H9 (cell line): ENCODE measurements around the gene KDF1. TPM values are rescaled to one million over a fixed set of nuclear protein-coding genes. Genes with fewer than 3 reads are reported as not detected.

Source experiments
- DNase-seq: peaks from one replicate; pipeline ENCODE4 v3.0.0-alpha.2; 2017
- H2AFZ ChIP-seq: one replicate; pipeline ENCODE4 v1.6.1; 2013; ENCODE audit warnings: mild to moderate bottlenecking, low read length, control low read depth, moderate library complexity
- H2AK5ac ChIP-seq: 2 replicates; pipeline ENCODE4 v1.6.1; 2013; ENCODE audit warnings: low read length, control low read depth, mixed read lengths; ENCODE audit not compliant: insufficient read length
- H2BK120ac ChIP-seq: one replicate; pipeline ENCODE4 v1.6.1; 2013; ENCODE audit warnings: low read depth, mild to moderate bottlenecking, low read length, control low read depth, inconsistent platforms; ENCODE audit not compliant: poor library complexity, severe bottlenecking
- H2BK12ac ChIP-seq: 2 replicates; pipeline ENCODE4 v1.6.1; 2013; ENCODE audit warnings: low read length, control low read depth, mixed read lengths, low read depth; ENCODE audit not compliant: insufficient read length
- H2BK15ac ChIP-seq: 2 replicates; pipeline ENCODE4 v1.6.1; 2013; ENCODE audit warnings: low read depth, low read length, control low read depth
- H2BK20ac ChIP-seq: one replicate; pipeline ENCODE4 v1.6.1; 2013; ENCODE audit warnings: low read depth, mild to moderate bottlenecking, low read length, control low read depth, inconsistent platforms; ENCODE audit not compliant: poor library complexity, severe bottlenecking
- H2BK5ac ChIP-seq: 2 replicates; pipeline ENCODE4 v1.6.1; 2013; ENCODE audit warnings: low read length, control low read depth, mixed read lengths; ENCODE audit not compliant: insufficient read length
- H3K14ac ChIP-seq: 2 replicates; pipeline ENCODE4 v1.6.1; 2013; ENCODE audit warnings: low read length, control low read depth; ENCODE audit not compliant: insufficient read depth
- H3K18ac ChIP-seq: 2 replicates; pipeline ENCODE4 v1.6.1; 2013; ENCODE audit warnings: low read depth, mild to moderate bottlenecking, mixed read lengths, low read length, control low read depth; ENCODE audit not compliant: insufficient read length
- H3K23ac ChIP-seq: 2 replicates; pipeline ENCODE4 v1.6.1; 2013; ENCODE audit warnings: low read length, control low read depth, mixed read lengths, low read depth; ENCODE audit not compliant: insufficient read length
- H3K23me2 ChIP-seq: 2 replicates; pipeline ENCODE4 v1.6.1; 2013; ENCODE audit warnings: low read depth, mild to moderate bottlenecking, mixed read lengths, low read length, control low read depth; ENCODE audit not compliant: insufficient read length, poor library complexity, severe bottlenecking
- H3K27ac ChIP-seq: 2 replicates; pipeline ENCODE4 v1.5.1; 2013; ENCODE audit warnings: low read length, control low read depth, mixed read lengths, low read depth; ENCODE audit not compliant: insufficient read length
- H3K27me3 ChIP-seq: 2 replicates; pipeline ENCODE4 v1.6.1; 2013; ENCODE audit warnings: low read length, control low read depth, inconsistent platforms; ENCODE audit not compliant: insufficient read depth
- H3K4ac ChIP-seq: 2 replicates; pipeline ENCODE4 v1.6.1; 2013; ENCODE audit warnings: low read depth, mild to moderate bottlenecking, control low read depth, inconsistent platforms, low read length, moderate library complexity
- H3K4me1 ChIP-seq: 2 replicates; pipeline ENCODE4 v1.6.1; 2013; ENCODE audit warnings: low read length, control low read depth, inconsistent platforms; ENCODE audit not compliant: insufficient read depth
- H3K4me2 ChIP-seq: 2 replicates; pipeline ENCODE4 v1.6.1; 2013; ENCODE audit warnings: low read length, control low read depth, mixed read lengths; ENCODE audit not compliant: insufficient read length, insufficient read depth
- H3K56ac ChIP-seq: 2 replicates; pipeline ENCODE4 v1.6.1; 2013; ENCODE audit warnings: low read depth, mild to moderate bottlenecking, mixed read lengths, low read length, control low read depth; ENCODE audit not compliant: insufficient read length
- H3K79me1 ChIP-seq: 2 replicates; pipeline ENCODE4 v1.6.1; 2013; ENCODE audit warnings: low read depth, mild to moderate bottlenecking, moderate library complexity, low read length, control low read depth, inconsistent platforms; ENCODE audit not compliant: insufficient read depth, poor library complexity, severe bottlenecking
- H3K79me2 ChIP-seq: 2 replicates; pipeline ENCODE4 v1.6.1; 2013; ENCODE audit warnings: low read length, control low read depth, inconsistent platforms; ENCODE audit not compliant: insufficient read depth
- H3K9ac ChIP-seq: 2 replicates; pipeline ENCODE4 v1.6.1; 2013; ENCODE audit warnings: low read length, control low read depth, mixed read lengths; ENCODE audit not compliant: insufficient read length; ENCODE audit errors: extremely low read depth
- H3K9me3 ChIP-seq: one replicate; pipeline ENCODE4 v1.6.1; 2013; ENCODE audit warnings: low read depth, low read length, inconsistent platforms; ENCODE audit not compliant: control insufficient read depth
- H3T11ph ChIP-seq: one replicate; pipeline ENCODE4 v1.6.1; 2013; ENCODE audit warnings: mild to moderate bottlenecking, low read length, control low read depth, inconsistent platforms
- H4K20me1 ChIP-seq: one replicate; pipeline ENCODE4 v1.6.1; 2013; ENCODE audit not compliant: control insufficient read depth, insufficient read length, insufficient read depth
- H4K5ac ChIP-seq: 2 replicates; pipeline ENCODE4 v1.6.1; 2013; ENCODE audit warnings: low read depth, mild to moderate bottlenecking, mixed read lengths, low read length, control low read depth; ENCODE audit not compliant: insufficient read length
- H4K8ac ChIP-seq: replicated peaks from 2 replicates; pipeline ENCODE4 v1.6.1; 2013; ENCODE audit warnings: low read length, control low read depth, mixed read lengths, low read depth; ENCODE audit not compliant: insufficient read length
- H4K91ac ChIP-seq: 2 replicates; pipeline ENCODE4 v1.6.1; 2013; ENCODE audit warnings: low read depth, mild to moderate bottlenecking, moderate library complexity, mixed read lengths, low read length, control low read depth; ENCODE audit not compliant: insufficient read length
- H3K27ac Mint-ChIP-seq, 3 experiments: 2 replicates in 2 of 3; 3 replicates in 1 of 3; pipeline ENCODE4 v1.8.0; 2020 to 2021; ENCODE audit warnings: mixed read lengths in 3 of 3, mild to moderate bottlenecking in 1 of 3, moderate library complexity in 1 of 3
- H3K27me3 Mint-ChIP-seq: 2 replicates; pipeline ENCODE4 v1.8.0; 2021; ENCODE audit warnings: low read depth, mild to moderate bottlenecking, moderate library complexity, mixed read lengths
- H3K36me3 Mint-ChIP-seq, 3 experiments: 2 replicates in 2 of 3; 3 replicates in 1 of 3; pipeline ENCODE4 v1.8.0; 2020 to 2021; ENCODE audit warnings: low read depth in 3 of 3, mixed read lengths in 3 of 3; ENCODE audit not compliant: insufficient read depth in 1 of 3
- H3K4me1 Mint-ChIP-seq, 2 experiments: 2 replicates each; pipeline ENCODE4 v1.8.0; 2020; ENCODE audit warnings: mixed read lengths in 2 of 2
- H3K4me3 Mint-ChIP-seq, 2 experiments: 2 replicates in 1 of 2; 3 replicates in 1 of 2; pipeline ENCODE4 v1.8.0; 2020 to 2021; ENCODE audit warnings: mild to moderate bottlenecking in 2 of 2, mixed read lengths in 2 of 2, moderate library complexity in 1 of 2
- H3K9me3 Mint-ChIP-seq, 2 experiments: 2 replicates in 1 of 2; 3 replicates in 1 of 2; pipeline ENCODE4 v1.8.0; 2020; ENCODE audit warnings: mild to moderate bottlenecking in 2 of 2, mixed read lengths in 2 of 2, moderate library complexity in 1 of 2
- CTCF ChIP-seq: fragments of 200-600 bp; sonication (generic); conservative IDR thresholded peaks from 3 replicates; pipeline ENCODE4 v1.8.0; 2021; ENCODE audit warnings: antibody characterized with exemption, mild to moderate bottlenecking
- WGBS: extraction: QIAGEN DNeasy Blood & Tissue Kit; methylation state at CpG from one replicate; pipeline ENCODE4 v1.1.7; 2013; ENCODE audit warnings: missing lambda C conversion rate, low lambda C conversion rate, mixed read lengths; ENCODE audit not compliant: insufficient read length; ENCODE audit errors: extremely low coverage; 5-methylcytosine and 5-hydroxymethylcytosine counted together
- total RNA-seq: library from RNA; stranded (reverse); gene quantifications from 2 replicates; pipeline ENCODE4 v1.2.1, GENCODE V29; 2021

KDF1 gene
- total RNA-seq, 1 experiment from 2014 or later, result 17.6 TPM

GRCh38 chr1:26946270-26946669 lies 14.0 kb downstream of the KDF1 start:
- H3K4me3 Mint-ChIP-seq, result no peak overlapping the region
- Histone ChIP-seq H3K27me3 (no peaks in the 10 kb centered on the region), H2BK20ac (no peak overlapping the region), H3K56ac (no peak overlapping the region), H2BK15ac (no peak overlapping the region), H2AK5ac (no peak overlapping the region), H2BK120ac (no peak overlapping the region), H3K9me3 (no peaks in the 10 kb centered on the region), H4K5ac (no peak overlapping the region), H3K79me2 (no peaks in the 10 kb centered on the region), H2BK5ac (no peak overlapping the region), H2BK12ac (no peak overlapping the region), H3K4ac (no peak overlapping the region), H3K23me2 (no peaks in the 10 kb centered on the region), H4K91ac (no peak overlapping the region), H4K8ac (no peak overlapping the region), H3K23ac (no peak overlapping the region), H3K4me2 (no peak overlapping the region), H3K79me1 (no peaks in the 10 kb centered on the region), H3K4me1 (no peaks in the 10 kb centered on the region), H2AFZ (no peak overlapping the region), H4K20me1 (no peaks in the 10 kb centered on the region), H3K9ac (no peak overlapping the region), H3K14ac (no peak overlapping the region), H3K27ac (no peak overlapping the region), H3T11ph (no peak overlapping the region), H3K18ac (no peak overlapping the region)
- H3K27ac Mint-ChIP-seq, result no peak overlapping the region
- peaks cover 42 to 84% (median 70%) of the 10 kb centered on the region in 3 experiments; a peak in 6 of 7 replicates for H3K36me3 Mint-ChIP-seq
- no peak for TF ChIP-seq CTCF
- no peak for DNase-seq
- no CpG with 5 or more reads among the region's 4 CpGs for WGBS
- H3K9me3 Mint-ChIP-seq, result no peaks in the 10 kb centered on the region
- no peaks in the 10 kb centered on the region for H3K4me1 Mint-ChIP-seq
- H3K27me3 Mint-ChIP-seq, result no peaks in the 10 kb centered on the region
